Measurements from ENCODE around the gene KIF26A. TPM values are rescaled to one million over a fixed set of nuclear protein-coding genes. Genes with fewer than 3 reads are reported as not detected.
"Not testable (repeated sequence)": the region's sequence is repeated elsewhere in the genome, so short reads cannot be mapped to it uniquely, and the experiment has no call there.

Gene KIF26A
- total RNA-seq, 2 donors from 2014 or later, result 2.0 to 3.9 TPM

DNA sequence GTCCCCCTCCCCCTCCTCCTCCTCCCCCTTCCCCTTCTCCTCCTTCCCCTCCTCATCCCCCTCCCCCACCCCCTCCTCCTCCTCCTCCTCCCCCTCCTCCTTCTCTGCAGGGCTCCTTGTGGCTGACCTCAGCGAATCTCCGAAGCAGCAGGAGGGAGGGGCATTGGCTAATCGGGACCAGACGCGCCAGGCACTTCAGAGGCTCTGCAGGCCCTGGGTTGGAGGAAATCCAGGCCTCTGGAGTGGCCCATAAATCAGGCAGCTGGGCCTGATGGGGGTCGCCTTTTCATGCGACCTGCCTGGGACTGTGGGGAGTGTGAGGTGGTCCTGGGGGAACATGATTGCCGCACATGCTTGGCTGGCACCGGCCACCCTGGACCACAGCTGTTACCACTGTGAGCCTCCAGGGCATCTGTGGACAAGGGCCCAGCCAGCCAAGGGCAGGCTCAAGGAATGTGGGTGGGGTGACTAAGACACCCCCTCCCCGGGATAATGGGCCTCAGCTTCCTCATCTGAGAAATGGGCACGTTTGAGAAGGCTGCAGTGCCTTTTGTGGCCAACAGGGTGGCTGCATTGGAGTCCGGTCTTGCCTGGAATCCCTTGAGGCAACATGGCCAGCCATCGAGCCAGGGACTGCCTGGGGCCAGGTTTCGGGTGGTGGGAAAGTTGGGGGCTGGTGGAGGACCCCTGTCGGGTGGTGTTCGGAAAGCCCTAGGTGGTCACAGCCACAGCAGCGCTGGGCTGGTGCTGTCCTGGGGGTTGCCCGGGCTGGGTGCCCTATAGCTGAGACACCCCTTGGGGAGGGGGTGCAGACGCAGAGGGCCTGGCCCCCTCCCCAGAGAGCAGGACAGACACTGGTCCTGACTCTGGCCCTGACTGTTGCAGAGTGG is 12.0 kb downstream of the KIF26A start:
- Histone ChIP-seq H3K36me3 (no peaks in the 10 kb centered on the region), H3K9me3 (no peaks in the 10 kb centered on the region), H3K27me3 (replicated peaks; ENCODE audit: insufficient read depth) (no peaks in the 10 kb centered on the region), H3K4me3 (no peak overlapping the region), H3K4me1 (ENCODE audit: control insufficient read depth in 1 of 2, low read depth in 2 of 2) (no peaks in the 10 kb centered on the region), H3K27ac (no peak overlapping the region)
- TF ChIP-seq, protein P1, sequence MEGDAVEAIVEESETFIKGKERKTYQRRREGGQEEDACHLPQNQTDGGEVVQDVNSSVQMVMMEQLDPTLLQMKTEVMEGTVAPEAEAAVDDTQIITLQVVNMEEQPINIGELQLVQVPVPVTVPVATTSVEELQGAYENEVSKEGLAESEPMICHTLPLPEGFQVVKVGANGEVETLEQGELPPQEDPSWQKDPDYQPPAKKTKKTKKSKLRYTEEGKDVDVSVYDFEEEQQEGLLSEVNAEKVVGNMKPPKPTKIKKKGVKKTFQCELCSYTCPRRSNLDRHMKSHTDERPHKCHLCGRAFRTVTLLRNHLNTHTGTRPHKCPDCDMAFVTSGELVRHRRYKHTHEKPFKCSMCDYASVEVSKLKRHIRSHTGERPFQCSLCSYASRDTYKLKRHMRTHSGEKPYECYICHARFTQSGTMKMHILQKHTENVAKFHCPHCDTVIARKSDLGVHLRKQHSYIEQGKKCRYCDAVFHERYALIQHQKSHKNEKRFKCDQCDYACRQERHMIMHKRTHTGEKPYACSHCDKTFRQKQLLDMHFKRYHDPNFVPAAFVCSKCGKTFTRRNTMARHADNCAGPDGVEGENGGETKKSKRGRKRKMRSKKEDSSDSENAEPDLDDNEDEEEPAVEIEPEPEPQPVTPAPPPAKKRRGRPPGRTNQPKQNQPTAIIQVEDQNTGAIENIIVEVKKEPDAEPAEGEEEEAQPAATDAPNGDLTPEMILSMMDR (IDR thresholded peaks at IDR 0.05), result no peak
- DNase-seq (ENCODE audit: low spot score), result no peak
- ATAC-seq (ENCODE audit: insufficient number of reproducible peaks, low FRiP score, low read depth), result no peak

DNA sequence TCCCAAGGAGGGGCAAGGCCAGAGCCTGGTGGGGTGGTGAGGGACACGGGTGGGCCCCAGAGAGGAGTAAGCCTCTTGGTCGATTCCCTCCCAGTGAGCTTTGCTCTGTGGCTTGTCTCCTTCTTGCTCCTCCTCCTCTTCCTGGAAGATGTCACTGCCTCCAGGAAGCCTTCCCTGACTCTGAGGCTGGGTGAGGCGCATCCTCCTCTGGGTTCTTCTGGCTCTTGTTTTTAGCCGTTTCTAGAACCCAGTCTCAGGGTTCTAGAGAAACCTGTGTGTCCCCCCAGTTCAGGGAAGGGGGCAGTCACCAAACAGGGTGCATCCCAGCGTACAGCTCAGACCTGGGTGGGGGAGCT is 12.6 kb downstream of the KIF26A start:
- Histone ChIP-seq H3K4me1 (ENCODE audit: control insufficient read depth in 1 of 2, low read depth in 2 of 2) (no peaks in the 10 kb centered on the region), H3K27me3 (replicated peaks; ENCODE audit: insufficient read depth) (no peaks in the 10 kb centered on the region), H3K9me3 (no peaks in the 10 kb centered on the region), H3K27ac (no peak overlapping the region), H3K36me3 (no peaks in the 10 kb centered on the region), H3K4me3 (no peak overlapping the region)
- ATAC-seq (ENCODE audit: insufficient number of reproducible peaks, low FRiP score, low read depth), result no peak
- no peak for DNase-seq (ENCODE audit: low spot score)
- TF ChIP-seq, protein P1 (IDR thresholded peaks at IDR 0.05), result no peak

DNA sequence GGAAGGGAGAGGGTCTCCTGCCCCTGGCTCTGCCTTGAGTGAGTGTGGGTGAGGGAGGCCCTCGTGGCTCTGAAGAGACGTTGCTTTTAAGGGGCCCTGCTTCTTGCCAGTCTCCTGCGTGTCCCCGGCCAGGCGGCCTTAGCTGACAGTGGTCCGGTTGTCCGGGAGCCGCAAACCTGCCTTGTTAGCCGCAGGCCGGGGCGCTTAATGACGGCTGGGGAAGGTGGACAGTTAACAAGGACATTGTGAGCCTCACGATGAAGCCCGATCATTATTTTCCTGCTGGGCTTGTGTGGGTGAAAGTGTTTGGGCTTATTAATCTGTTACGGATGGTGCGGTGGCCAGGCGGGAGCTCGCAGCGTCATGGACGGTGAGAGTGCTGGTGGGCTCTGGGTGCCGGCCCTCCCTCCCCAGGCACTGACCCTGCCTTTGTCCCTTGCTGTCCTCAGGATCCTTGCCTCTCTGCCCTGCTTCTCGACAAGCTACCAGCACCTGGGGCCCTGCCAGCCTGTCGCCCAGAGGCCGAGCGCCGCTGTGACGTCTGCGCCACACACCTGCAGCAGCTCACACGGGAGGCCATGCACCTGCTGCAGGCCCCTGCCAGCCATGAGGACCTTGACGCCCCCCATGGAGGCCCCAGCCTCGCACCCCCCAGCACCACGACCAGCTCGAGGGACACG is 13.3 kb downstream of the KIF26A start:
- no peak for ATAC-seq (ENCODE audit: insufficient number of reproducible peaks, low FRiP score, low read depth)
- no peak overlapping the region for H3K4me3 ChIP-seq
- TF ChIP-seq, protein P1 (IDR thresholded peaks at IDR 0.05), result no peak
- H3K27ac ChIP-seq, result no peak overlapping the region
- no peak for DNase-seq (ENCODE audit: low spot score)
- no peaks in the 10 kb centered on the region for H3K4me1 ChIP-seq (ENCODE audit: control insufficient read depth in 1 of 2, low read depth in 2 of 2)
- no peaks in the 10 kb centered on the region for H3K36me3 ChIP-seq
- H3K27me3 ChIP-seq (replicated peaks; ENCODE audit: insufficient read depth), result no peaks in the 10 kb centered on the region
- H3K9me3 ChIP-seq, result no peaks in the 10 kb centered on the region

DNA sequence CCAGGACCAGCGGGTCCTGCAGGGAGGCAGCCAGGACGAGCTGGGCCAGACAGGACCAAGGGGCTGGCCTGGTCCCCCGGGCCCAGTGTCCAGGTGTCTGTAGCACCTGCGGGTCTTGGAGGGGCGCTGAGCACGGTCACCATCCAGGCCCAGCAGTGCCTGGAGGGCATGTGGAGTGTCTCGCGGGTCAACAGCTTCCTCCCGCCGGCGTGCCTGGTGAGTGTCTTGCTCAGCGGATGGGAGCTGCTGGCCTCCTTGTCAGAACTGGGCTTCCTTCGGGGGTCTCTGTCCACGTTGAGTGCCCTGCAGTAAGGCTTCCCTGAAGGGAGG is 13.8 kb downstream of the KIF26A start:
- TF ChIP-seq, protein P1 (IDR thresholded peaks at IDR 0.05), result no peak
- H3K27ac ChIP-seq, result no peak overlapping the region
- DNase-seq (ENCODE audit: low spot score), result no peak

DNA sequence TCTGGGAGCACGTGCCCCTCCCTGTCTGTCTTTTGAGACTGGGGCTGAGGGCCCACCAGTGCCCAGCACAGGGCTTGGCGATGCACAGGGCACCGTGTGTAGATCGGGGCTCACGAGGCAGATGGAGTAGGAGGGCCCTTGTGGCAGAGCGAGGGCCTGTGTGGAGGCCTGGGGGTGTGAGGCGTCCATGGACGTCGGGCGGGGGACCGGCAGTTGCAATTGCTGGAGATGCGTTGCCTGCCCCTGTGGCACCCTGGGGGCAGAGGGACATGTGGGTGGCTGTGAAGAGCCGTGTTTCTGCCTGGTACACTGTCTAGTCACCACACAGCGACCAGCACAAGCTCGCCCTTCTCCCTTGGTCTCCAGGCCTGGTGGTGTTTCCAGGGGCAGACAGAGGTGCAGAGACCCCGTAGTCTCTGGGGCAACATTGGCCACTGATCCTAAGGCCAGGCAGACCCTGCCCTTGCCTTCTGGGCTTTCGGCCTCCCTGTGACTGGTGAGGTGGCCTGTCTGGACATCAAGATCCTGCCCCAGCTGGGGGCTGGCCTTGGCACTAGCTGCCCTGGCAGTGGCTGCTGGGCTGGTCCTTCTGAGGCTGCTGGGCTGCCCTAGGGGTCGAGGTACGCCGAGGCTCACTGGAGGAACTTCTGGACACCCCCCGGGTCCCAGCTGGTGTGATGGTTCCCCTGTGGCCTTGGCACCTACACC is 14.5 kb downstream of the KIF26A start:
- H3K27ac ChIP-seq, result no peak overlapping the region
- no peaks in the 10 kb centered on the region for H3K4me1 ChIP-seq (ENCODE audit: control insufficient read depth in 1 of 2, low read depth in 2 of 2)
- no peak overlapping the region for H3K4me3 ChIP-seq
- ATAC-seq (ENCODE audit: insufficient number of reproducible peaks, low FRiP score, low read depth) (no peak), DNase-seq (ENCODE audit: low spot score) (no peak)
- H3K36me3 ChIP-seq, result no peaks in the 10 kb centered on the region
- H3K9me3 ChIP-seq, result no peaks in the 10 kb centered on the region
- no peaks in the 10 kb centered on the region for H3K27me3 ChIP-seq (replicated peaks; ENCODE audit: insufficient read depth)
- TF ChIP-seq, protein P1 (IDR thresholded peaks at IDR 0.05), result no peak

More for the DNA sequence above, 13.8 kb downstream of the KIF26A start:
- H3K4me1 ChIP-seq (ENCODE audit: control insufficient read depth in 1 of 2, low read depth in 2 of 2), result no peaks in the 10 kb centered on the region
- H3K4me3 ChIP-seq, result no peak overlapping the region
- ATAC-seq (ENCODE audit: insufficient number of reproducible peaks, low FRiP score, low read depth), result no peak
- no peaks in the 10 kb centered on the region for H3K9me3 ChIP-seq
- no peaks in the 10 kb centered on the region for H3K27me3 ChIP-seq (replicated peaks; ENCODE audit: insufficient read depth)
- H3K36me3 ChIP-seq, result no peaks in the 10 kb centered on the region

DNA sequence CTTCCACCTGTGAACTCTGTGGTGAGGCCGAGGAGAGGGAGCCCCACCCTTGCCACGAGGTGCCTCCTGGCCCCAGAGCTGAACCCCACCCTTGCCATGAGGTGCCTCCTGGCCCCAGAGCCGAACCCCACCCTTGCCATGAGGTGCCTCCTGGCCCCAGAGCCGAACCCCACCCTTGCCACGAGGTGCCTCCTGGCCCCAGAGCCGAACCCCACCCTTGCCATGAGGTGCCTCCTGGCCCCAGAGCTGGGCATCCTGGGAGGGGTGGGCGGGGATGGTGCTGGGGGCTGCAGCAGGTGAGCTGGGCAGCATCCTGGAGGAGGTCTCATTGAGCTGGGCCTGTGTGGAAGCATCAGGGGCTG is 15.0 kb downstream of the KIF26A start:
- not testable (repeated sequence) for H3K36me3 ChIP-seq; DNase-seq (ENCODE audit: low spot score); H3K9me3 ChIP-seq; H3K4me1 ChIP-seq (ENCODE audit: control insufficient read depth in 1 of 2, low read depth in 2 of 2); H3K27me3 ChIP-seq (replicated peaks; ENCODE audit: insufficient read depth); H3K4me3 ChIP-seq; H3K27ac ChIP-seq; ATAC-seq (ENCODE audit: insufficient number of reproducible peaks, low FRiP score, low read depth)

Data from thoracic aorta (tissue), 2 donors.